Stimulated activated CD4-positive, alpha-beta T cell treated with anti-CD3 and anti-CD28 coated beads, Interleukin-1b, Interleukin-23, amount 100 ng/mL, for 24 hours (primary cell): ENCODE measurements around the gene TNFRSF6B.
"Not testable (repeated sequence)": the region's sequence is repeated elsewhere in the genome, so short reads cannot be mapped to it uniquely, and the experiment has no call there.

Experiments used
- DNase-seq, 4 experiments: peaks; one replicate each; pipeline ENCODE4 v3.0.0-alpha.2; 2020; ENCODE audit warnings: low read depth in 4 of 4, low spot score in 1 of 4

The TNFRSF6B gene, protein sequence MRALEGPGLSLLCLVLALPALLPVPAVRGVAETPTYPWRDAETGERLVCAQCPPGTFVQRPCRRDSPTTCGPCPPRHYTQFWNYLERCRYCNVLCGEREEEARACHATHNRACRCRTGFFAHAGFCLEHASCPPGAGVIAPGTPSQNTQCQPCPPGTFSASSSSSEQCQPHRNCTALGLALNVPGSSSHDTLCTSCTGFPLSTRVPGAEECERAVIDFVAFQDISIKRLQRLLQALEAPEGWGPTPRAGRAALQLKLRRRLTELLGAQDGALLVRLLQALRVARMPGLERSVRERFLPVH

DNA sequence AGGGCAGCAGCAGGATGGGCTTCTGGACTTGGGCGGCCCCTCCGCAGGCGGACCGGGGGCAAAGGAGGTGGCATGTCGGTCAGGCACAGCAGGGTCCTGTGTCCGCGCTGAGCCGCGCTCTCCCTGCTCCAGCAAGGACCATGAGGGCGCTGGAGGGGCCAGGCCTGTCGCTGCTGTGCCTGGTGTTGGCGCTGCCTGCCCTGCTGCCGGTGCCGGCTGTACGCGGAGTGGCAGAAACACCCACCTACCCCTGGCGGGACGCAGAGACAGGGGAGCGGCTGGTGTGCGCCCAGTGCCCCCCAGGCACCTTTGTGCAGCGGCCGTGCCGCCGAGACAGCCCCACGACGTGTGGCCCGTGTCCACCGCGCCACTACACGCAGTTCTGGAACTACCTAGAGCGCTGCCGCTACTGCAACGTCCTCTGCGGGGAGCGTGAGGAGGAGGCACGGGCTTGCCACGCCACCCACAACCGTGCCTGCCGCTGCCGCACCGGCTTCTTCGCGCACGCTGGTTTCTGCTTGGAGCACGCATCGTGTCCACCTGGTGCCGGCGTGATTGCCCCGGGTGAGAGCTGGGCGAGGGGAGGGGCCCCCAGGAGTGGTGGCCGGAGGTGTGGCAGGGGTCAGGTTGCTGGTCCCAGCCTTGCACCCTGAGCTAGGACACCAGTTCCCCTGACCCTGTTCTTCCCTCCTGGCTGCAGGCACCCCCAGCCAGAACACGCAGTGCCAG is at the start of gene TNFRSF6B:
Gene TNFRSF6B (plus strand): TSS at position 25 of the 729 bp plus-strand sequence. CDS start 116 bp downstream, at position 141.
- DNase-seq = no peak

DNA sequence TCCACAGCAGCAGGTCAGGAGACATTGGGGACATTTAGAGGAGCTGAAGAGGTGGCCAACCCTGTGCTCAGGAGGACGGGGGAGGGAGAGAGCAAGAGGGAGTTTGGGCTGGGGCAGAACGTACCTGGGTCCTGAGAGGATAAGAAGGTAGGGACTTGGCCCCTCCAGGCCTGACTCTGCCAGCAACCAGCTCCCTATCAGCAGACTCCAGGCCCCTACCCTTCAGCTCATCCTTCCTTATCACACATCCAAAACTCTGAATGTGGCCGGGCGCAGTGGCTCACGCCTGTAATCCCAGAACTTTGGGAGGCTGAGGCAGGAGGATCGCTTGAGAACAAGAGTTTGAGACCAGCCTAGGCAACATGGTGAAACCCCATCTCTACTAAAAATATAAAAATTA is 48.3 kb upstream of the TNFRSF6B start:
- no peak for DNase-seq

- no peak for DNase-seq
Measured at GRCh38 chr20:63648895-63649589, 47.4 kb upstream of the TNFRSF6B start.

GRCh38 chr20:63650486-63650885 is 46.0 kb upstream of the TNFRSF6B start:
- DNase-seq = not testable (repeated sequence)

DNA sequence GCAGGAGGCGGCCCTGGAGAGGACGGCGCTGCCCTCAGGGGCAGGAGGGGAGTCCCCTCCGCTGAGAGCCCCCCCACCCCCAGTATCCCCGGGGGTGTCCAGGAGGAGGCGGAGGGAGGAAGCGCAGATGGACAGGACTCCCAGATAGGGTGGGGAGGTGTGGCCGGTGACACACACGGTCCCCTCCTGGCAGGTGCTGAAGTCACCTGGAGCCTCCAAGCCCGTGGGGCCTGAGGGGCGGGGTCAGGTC is 44.6 kb upstream of the TNFRSF6B start:
- DNase-seq = no peak

- no peak for DNase-seq
Measured at GRCh38 chr20:63652192-63652980, 44.1 kb upstream of the TNFRSF6B start.

DNA sequence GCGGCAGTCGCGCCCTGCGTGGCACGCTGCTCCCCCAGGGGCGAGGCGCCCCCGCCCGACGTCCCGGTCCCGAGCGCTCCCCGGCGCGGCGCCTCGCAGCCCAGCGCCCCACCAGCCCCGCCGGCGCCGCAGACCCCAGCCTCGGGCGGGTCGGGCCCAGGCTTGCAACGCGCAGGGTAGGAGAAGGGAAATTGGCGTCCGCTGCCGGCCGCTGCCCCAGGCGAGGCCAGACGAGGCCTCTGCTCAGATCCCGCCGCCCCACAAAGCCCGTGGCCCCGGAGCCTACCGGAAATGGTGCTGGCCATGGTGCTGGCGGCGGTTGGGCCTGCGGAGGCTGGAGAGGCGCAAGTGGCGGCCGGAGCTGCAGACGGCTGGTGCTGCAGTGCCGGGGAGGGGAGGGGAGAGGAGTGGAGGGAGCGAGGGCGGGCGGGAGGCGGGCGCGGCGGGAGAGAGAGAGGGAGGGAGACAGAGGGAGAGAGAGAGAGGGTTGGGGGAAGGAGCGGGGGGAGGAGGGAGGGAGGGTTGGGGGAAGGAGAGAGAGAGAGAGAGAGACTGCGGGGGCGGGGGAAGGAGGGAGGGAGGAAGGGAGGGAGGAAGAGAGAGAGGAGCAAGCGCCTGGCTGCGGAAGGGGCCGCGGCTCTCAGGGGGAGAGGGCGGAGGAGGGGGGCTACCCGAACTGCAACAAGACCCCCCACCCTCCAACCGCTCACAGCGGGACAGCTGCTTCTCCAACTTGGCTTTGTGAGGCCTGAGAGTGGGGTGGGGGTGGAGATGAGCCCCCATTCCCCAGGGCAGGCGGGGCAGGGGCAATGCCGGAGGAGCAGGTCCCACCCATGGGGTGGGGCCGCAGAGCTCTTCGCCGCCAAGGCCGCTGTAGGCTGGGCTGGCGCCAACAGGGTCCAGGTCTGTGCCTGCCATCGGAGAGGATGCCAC is 43.1 kb upstream of the TNFRSF6B start, which contains the start of gene STMN3:
Gene STMN3 (minus strand): TSS at position 384 of the 933 bp plus-strand sequence. CDS start 79 bp downstream, at position 305.
- DNase-seq = peak in 2 of 4 experiments; percentile 42 to 64

DNA sequence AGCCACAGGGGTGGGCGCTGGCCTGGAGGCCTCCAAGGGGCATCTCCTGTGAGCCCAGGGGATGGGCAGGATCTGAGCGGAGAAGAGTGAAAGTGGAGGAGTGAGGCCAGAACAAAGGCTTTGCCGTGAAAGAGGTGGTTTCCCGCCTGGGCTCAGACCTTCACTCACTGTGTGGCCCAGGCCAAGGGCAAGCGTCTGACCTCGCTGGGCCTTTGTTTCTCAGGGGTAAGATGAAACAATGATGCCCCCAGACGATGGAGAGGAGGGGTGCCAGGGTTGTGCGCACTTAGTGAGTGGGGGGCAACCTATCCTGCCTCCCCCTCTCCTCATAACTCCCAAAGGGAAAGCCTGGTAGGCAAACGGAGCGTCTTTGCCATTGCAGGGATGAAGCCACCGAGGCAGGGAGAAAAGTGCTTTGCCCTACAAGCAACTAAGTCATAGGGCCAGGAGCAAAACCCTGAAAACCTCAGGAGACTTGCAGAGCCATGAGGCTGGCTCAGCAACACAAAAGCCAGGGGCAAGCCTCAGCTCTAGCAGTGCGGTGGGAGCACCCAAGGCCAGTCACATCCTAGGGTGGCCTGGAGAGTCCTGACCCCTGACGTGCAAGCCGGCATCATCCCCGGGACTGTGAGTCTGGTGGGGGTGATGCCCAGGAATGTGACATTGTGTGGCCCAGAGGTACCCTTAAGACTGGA is 42.3 kb upstream of the TNFRSF6B start:
- DNase-seq = no peak

DNA sequence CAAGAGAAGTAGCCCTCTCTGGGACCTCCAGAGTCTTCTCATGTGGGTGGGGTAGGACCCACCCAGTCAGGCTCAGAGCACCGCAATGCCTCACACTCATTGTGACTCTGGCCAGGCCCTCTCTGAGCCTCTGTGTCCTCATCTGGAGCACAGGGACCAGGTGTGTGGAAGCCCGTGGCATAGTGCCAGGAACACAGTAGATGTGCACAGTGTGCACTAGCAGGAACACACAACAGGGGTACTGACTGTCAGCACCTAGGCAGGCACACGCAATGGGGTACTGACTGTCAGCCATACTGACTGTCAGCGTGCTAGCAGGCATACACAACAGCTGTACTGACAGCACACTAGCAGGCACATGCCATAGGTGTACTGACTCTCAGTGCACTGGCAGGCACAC is 41.2 kb upstream of the TNFRSF6B start:
- DNase-seq = no peak

- no peak for DNase-seq
Measured at GRCh38 chr20:63656451-63656850, 40.0 kb upstream of the TNFRSF6B start.

- DNase-seq = no peak
Measured at GRCh38 chr20:63657260-63657936, 39.1 kb upstream of the TNFRSF6B start.

DNA sequence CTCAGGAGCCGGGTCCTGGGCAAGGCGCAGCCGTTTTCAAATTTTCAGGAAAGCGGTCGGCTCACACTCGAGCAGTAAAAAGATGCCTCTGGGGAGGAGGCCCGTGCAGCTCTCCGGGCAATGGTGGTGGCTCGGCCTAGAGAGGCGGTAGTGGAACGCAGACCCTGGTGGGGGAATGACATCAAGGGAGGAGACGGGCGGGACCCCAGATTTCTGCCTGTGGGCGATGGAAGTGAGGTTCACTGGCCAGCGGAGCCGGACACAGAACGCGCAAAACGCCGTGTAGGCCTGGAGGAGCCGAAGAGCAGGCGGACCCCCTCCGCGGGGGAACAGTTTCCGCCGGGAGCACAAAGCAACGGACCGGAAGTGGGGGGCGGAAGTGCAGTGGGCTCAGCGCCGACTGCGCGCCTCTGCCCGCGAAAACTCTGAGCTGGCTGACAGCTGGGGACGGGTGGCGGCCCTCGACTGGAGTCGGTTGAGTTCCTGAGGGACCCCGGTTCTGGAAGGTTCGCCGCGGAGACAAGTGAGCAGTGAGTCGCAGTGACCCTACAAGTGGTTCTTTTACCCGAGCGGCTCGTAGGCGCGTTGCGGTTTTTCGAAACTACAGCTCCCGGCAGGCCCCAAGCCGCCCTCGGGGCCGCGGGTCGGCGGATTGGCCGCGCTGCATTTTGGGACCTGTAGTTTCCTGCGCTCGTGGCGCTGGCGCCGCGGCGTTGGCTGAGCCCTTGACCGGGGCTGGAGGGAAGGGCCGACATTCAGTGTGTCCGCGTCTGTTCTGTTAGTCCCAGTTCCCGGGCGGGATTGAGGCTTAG is 38.3 kb upstream of the TNFRSF6B start, which contains the start of gene RTEL1:
Gene RTEL1 (plus strand): TSS at position 376 of the 812 bp plus-strand sequence. CDS start 1,091 bp downstream, outside the sequence.
- peak; percentile 80 to 84 (median 82) for DNase-seq

GRCh38 chr20:63658749-63659187 is 37.7 kb upstream of the TNFRSF6B start:
- no peak for DNase-seq

- no peak for DNase-seq
Measured at GRCh38 chr20:63659370-63659769, 37.1 kb upstream of the TNFRSF6B start.

DNA sequence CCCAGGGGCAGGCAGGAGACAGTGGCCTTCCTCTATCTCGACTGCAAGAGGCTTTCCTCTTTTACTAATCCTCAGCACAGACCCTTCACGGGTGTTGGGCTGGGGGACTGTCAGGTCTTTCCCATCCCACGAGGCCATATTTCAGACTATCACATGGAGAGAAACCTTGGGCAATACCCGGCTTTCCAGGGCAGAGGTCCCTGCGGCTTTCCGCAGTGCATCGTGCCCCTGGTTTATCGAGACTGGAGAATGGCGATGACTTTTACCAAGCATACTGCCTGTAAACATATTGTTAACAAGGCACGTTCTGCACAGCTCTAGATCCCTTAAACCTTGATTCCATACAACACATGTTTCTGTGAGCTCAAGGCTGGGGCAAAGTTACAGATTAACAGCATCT is 36.3 kb upstream of the TNFRSF6B start:
- not testable (repeated sequence) for DNase-seq

- DNase-seq = no peak
Measured at GRCh38 chr20:63660622-63661021, 35.8 kb upstream of the TNFRSF6B start.

GRCh38 chr20:63661108-63661507 is 35.3 kb upstream of the TNFRSF6B start:
- DNase-seq = no peak
